NB4 (cell line): ENCODE measurements around the gene CHPF.

Experiments
- DNase-seq: peaks from one replicate; pipeline ENCODE4 v3.0.0; 2010; ENCODE audit warnings: low read depth
- H3K4me3 ChIP-seq: one replicate; pipeline ENCODE4 v1.5.1; 2011; ENCODE audit warnings: mild to moderate bottlenecking, low read depth, low read length, moderate library complexity
- MYC ChIP-seq: IDR thresholded peaks from 2 replicates; pipeline ENCODE4 v1.6.1; 2011; ENCODE audit warnings: low read depth, low read length
- POLR2A ChIP-seq: IDR thresholded peaks from 2 replicates; pipeline ENCODE4 v1.6.1; 2011; ENCODE audit warnings: mild to moderate bottlenecking; ENCODE audit not compliant: insufficient read length; ENCODE audit errors: extremely low read depth
- TF ChIP-seq, protein P1 (sequence below): IDR thresholded peaks from 2 replicates; pipeline ENCODE4 v1.6.1; 2011; ENCODE audit warnings: low read depth, low read length
- TF ChIP-seq, protein P2 (sequence below): IDR thresholded peaks from one replicate; pipeline ENCODE4 v1.5.1; 2012; ENCODE audit warnings: low read depth, low read length

CHPF gene

DNA sequence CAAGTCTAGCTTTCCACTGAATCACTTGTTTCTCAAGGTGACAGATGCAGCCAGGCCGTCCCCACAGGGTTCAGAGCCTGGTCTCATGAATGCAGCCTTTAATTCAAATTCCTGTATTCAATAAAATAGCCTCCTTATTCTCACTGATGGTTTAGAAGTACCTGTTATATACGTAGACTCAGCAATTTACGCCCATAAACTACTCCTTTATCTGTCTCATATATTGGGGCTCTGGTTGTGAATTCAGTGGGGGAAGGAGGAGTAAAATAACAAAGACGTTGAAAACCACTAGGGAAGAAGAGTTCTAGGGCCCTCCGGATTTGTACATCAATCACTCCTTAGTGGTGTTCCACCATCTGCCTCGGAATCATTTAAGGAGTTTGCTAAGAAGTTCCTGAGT is 26.0 kb upstream of the CHPF start:
- DNase-seq, result no peak
- TF ChIP-seq, protein P1, sequence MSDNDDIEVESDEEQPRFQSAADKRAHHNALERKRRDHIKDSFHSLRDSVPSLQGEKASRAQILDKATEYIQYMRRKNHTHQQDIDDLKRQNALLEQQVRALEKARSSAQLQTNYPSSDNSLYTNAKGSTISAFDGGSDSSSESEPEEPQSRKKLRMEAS, result no peak
- TF ChIP-seq, protein P2, sequence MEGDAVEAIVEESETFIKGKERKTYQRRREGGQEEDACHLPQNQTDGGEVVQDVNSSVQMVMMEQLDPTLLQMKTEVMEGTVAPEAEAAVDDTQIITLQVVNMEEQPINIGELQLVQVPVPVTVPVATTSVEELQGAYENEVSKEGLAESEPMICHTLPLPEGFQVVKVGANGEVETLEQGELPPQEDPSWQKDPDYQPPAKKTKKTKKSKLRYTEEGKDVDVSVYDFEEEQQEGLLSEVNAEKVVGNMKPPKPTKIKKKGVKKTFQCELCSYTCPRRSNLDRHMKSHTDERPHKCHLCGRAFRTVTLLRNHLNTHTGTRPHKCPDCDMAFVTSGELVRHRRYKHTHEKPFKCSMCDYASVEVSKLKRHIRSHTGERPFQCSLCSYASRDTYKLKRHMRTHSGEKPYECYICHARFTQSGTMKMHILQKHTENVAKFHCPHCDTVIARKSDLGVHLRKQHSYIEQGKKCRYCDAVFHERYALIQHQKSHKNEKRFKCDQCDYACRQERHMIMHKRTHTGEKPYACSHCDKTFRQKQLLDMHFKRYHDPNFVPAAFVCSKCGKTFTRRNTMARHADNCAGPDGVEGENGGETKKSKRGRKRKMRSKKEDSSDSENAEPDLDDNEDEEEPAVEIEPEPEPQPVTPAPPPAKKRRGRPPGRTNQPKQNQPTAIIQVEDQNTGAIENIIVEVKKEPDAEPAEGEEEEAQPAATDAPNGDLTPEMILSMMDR, result no peak
- TF ChIP-seq MYC, result no peak
- TF ChIP-seq POLR2A, result no peak
- H3K4me3 ChIP-seq, result no peak overlapping the region

DNA sequence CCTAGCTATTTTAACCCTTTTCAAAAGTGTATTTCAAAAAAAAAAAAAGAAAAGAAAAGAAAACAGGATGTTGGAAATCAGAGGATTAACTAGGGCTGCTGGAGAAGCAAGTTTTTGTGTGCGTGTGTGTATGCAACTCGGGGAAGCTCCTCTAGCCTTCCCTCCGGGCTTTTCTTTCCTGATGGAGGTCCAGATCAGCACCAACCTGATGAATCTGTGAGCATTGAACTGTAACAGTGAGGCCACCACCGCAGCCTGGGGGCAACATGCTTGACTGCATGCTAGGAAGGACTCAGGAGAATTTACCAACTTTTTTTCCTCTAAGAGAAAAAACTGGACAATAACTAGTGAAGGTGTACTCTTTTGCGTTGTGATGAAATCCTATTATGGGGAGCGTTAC is 25.4 kb upstream of the CHPF start:
- H3K4me3 ChIP-seq, result no peak overlapping the region
- TF ChIP-seq, protein P2, result no peak
- TF ChIP-seq POLR2A, result no peak
- TF ChIP-seq, protein P1, result no peak
- TF ChIP-seq MYC, result no peak
- no peak for DNase-seq

DNA sequence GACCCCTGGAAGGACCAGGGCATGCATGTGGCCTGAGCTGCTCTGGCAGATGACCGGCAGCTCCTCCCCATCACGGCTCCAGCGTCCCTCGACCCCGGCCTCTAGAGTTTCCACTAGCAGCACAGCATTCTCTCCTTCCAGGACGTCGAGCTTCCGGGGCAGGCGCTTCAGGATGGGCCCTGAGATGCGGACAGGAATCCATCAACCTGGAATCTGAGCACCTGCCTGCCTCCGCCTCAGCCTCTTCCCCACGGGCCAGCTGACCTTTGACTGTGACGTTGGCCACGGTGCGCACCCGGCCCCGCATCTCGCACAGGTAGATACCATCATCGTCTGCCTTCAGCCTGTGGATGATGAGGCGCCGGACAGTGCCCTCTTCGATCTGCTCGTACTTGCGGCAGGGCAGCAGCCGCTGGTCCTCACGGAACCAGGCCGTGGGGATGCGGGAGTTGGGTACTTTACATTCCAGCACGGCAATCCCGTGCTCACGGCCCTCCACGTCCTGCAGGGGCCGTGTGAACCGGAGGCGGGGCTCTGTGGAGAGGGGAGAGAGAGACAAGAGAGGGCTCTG is 24.3 kb upstream of the CHPF start:
- TF ChIP-seq, protein P1, result no peak
- TF ChIP-seq MYC (no peak), POLR2A (no peak)
- TF ChIP-seq, protein P2, result no peak
- no peak overlapping the region for H3K4me3 ChIP-seq
- DNase-seq, result no peak

- TF ChIP-seq, protein P2, result no peak
- TF ChIP-seq, protein P1, result no peak
- TF ChIP-seq MYC, result no peak
- TF ChIP-seq POLR2A, result no peak
- DNase-seq, result no peak
- no peak overlapping the region for H3K4me3 ChIP-seq
These were observed 23.5 kb upstream of the CHPF start for GRCh38 chr2:219567131-219567530.

GRCh38 chr2:219566640-219567039 is 23.0 kb upstream of the CHPF start:
- TF ChIP-seq, protein P2, result no peak
- TF ChIP-seq MYC (no peak), POLR2A (no peak)
- TF ChIP-seq, protein P1, result no peak
- H3K4me3 ChIP-seq, result no peak overlapping the region
- no peak for DNase-seq
